Inflammatory macrophage (primary cell): ENCODE results near the gene CFAP57.

ENCODE experiments used
- DNase-seq, 2 donors: peaks; one replicate each; pipeline ENCODE4 v3.0.0-alpha.2; 2020 to 2022

CFAP57 gene

DNA sequence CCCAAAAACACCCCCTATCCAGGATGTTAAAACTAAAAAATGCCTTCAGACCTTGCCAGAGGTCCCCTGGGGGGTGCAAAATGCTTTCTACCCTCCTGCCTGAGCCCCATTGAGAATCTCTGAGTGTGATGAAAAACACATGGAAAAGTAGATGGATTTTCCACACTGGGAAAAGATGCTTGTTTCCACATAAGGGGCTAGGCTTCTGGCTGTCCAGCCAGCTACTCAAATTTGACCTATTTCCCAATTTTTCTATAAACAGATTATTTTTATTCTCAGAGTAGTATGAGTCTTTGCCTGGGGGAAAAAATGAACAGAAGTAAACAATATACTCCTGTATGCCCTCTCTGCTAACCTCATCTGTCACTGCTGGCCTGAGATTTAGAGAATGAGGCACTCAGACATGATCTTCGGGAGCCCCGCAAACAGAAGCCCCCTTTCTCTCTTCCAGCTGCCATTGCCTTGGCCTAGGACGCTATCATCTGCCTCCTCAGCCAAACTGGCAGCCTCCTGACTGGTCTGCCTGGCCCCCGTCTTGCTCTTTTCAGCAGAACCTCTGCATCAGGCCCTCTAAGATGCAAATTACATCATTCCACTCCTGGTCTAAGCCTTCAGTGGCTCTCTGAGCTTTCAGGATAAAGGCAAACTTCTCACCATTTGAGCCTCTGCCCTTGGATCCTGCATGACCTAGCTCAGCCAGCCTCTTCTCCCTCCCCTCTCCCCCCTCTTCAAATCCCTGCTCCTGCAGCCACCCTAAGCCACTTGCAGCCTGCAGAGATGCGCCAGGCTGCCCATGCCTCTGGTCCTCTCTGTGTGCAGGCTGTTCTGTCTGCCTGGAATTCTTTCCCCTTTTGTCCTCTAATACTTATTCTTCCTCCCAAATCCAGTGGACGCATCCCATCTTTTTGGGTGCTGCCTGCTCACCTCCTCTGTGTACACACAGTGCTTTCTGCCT, 58.0 kb downstream of the CFAP57 start:
- DNase-seq: no peak

DNA sequence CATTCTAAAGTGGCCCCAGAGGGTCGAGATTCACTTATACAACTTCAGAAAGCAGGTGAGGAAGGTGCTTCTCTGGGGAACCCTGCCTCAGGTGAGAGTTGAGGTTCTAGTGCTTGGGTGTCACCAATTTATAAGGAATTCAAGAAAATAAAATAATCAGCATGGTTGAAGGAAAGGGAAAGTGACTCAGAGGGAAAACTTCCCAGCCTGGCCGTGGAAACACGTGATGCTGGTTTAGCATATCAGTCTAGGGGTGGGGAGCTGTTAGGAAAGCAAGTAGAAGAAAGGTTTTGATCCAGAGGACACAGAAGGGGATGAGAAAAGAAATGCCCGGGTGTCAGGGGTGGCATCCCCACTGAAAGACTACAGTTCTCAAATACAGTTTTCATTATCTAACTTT, 59.9 kb downstream of the CFAP57 start:
- no peak for DNase-seq

DNA sequence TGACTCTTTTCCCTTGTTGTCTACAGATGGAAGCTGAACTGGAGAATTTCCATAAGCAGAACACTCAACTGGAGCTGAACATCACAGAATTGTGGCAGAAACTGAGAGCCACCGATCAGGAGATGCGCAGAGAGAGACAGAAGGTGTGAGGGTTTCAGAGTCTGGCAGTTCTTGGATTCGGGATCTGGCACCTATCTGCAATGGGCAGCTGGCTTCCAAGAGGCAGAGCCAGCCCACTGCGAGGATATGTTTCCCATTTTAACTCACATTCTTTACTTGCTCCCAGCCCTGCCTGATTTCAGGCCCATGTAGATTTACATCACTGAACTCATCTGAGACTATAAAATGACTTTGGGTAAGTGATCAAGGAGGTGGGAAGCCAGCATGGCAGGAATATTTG, 60.4 kb downstream of the CFAP57 start:
- DNase-seq: no peak

DNA sequence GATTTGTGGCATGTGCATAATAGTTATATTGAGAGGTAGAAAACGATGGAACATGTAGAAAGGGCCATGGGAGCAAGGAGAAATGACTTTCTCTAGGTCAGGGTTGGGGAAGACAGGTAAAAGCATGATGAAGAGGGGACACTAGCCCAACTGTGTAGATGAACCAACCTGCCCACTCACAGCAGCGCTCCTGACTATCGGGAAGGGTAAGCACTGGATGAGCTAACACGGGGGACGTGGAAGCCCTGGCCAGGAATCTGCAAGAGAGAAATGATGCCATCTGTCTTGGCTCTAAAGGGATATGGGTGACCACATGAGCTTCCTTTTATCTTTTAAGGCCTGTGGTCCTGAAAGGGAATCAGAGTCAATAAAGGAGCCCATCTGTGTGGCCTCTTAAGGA, 61.5 kb downstream of the CFAP57 start:
- DNase-seq: no peak

DNA sequence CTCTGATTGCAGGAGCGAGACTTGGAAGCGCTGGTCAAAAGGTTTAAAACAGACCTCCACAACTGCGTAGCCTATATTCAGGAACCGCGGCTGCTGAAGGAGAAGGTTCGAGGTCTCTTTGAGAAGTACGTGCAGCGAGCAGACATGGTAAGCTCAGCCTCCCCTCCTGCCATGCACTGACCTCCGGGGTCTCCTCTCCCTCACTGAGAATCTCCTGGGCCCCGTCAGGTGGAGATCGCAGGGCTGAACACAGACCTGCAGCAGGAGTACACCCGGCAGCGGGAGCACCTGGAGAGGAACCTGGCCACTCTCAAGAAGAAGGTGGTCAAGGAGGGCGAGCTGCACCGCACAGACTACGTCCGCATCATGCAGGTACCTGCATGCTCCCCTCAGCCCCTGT, 62.1 kb downstream of the CFAP57 start:
- no peak for DNase-seq

DNA sequence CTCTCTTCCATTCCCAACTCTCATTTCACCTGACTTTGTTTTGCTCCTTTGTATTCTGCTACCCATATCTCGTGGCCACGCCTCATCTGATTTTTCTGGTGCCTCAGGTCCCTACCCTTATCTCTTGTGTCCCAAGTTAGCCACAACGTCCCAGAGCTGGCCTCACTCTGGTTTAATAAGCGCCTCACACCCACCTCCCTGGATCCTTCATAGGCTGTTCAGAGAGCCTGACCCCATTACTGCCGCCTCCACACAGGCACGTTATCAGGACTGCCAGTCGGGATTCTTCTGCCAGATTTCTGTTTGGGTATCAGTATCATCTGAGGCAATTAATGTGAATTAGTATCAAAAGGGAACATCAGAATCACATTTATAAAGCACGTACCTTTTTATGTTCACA, 62.9 kb downstream of the CFAP57 start:
- DNase-seq: no peak

DNA sequence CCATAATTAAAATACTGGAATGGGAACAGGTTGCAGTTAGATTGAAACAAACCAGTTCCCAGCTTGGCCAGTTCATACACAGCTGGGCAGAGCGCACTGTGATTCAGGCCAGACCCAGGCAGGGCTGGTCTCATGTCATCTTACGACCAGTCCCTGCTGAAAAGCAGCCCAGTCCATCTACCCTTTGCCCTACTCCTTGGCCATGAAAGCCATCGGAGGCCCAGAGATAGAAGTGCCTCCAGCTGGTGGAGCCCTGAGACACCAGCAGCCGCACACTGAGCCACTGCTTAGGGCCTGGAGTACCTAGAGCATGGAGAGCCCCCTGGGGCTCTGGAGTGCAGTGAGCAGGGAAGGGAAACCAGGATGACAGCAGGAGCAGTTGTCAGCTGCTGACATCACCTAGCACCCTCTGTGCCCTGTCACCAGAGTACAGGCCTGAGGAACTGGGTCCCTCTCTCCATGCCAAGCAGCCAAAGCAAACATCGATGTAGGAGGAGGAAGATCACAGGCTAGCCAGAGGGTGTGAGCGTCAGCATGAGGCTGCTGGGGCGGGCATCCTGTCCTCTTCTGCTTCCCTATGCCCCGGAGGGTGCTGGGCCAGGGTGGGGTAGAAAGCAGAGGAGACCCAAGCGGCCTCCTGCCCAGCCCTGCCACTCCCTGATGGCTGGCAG, 63.5 kb downstream of the CFAP57 start:
- peak; percentile 25 to 58 for DNase-seq

DNA sequence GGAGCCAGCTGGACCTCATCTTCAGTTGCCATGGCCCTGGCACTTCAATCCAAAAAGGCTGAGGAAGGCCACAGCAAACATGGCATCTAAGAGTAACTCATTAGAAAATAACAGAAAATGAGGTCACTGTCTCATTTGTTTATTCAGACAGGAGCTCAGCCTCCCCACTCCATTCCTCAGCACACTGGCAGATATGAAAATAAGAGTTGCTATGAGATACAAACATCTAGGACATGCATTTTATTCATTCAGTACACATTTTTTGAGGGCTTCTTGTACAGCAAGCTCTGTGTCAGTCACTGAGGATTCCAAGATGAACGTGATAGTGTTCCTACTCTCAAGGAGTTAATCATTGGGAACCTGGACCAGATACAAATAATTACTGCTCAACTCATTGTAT, 65.0 kb downstream of the CFAP57 start:
- DNase-seq: no peak

DNA sequence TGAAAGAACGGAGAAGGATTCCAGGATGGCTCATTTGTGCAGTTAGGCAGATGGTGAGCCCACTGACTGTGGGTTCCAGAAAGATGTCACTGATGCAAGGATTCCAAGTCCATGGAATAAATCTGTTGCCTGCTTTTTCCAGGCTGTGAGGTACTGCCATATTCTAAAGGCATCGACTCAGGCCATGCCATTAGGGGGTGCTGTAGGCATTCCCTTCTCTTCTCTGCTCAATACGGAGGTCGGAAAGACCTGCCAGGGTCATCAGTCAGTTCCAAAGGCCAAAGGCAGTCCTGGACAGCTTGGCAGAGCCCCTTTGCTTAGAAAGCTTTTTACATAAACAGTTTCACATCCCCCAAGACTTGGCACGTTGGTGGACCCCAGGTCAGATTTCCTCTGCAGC, 66.0 kb downstream of the CFAP57 start:
- peak; percentile 73 to 79 for DNase-seq

DNA sequence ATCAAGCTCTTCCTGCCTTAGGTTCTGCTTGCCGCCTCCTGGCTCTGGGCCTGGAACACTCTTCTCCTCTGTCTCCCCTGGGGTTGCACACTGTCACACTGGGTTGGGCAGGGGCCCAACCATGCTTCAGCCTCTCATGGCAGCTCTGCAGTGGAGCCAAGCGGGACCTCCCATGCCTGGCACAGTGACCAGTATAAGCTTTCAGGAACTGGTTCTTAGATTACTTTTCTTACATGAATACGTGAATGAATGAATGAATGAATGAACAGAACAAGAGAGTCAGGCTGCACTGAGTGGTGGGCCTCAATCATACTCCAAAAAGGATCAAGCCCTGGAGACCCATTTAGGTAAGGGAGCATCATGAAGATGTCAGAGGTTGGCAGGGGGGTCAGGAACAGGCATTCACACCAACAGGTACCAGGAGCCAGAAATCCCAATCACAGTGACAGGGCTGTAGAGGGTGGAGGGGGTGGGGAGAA, 66.9 kb downstream of the CFAP57 start:
- DNase-seq: no peak

DNA sequence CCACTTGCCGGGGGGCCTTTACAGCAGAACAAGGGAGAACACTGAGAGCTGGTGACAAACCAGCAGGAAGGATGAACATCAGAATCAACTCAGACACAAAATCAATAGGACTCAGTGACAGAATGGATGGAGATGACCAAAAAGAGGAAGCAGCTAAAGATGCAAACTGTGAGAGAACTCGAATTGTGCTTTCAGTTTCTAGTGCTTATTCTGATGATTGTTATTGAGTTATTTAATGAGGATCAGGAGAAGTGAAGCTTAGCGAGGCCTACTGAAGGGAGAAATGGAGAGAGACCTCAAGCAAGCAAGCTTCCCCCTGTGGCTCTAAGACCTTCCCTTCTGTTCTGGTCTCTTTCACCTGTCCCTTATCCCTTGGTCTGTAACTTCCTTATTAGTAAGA, 67.4 kb downstream of the CFAP57 start:
- peak; percentile 26 to 36 for DNase-seq

DNA sequence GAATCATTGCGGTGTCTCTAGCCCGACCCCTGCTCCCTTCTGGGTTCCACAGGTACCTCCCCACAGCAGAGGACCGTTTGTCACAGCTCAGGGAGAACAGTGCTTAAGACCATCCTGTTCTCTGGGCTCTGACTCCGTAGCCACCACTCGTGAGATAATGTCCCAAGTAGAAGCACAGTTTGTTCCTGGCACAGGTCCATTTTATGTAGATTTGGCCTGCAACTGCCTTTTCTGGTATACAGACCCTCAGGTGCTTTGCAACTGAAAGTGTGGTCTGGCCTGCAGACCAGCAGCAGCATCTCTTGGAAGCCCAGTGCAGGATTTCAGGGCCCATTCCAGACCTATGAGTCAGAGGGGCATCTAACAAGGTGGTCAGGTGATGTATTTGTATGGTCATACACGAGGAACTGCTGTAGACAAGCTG, 69.3 kb downstream of the CFAP57 start:
- no peak for DNase-seq

DNA sequence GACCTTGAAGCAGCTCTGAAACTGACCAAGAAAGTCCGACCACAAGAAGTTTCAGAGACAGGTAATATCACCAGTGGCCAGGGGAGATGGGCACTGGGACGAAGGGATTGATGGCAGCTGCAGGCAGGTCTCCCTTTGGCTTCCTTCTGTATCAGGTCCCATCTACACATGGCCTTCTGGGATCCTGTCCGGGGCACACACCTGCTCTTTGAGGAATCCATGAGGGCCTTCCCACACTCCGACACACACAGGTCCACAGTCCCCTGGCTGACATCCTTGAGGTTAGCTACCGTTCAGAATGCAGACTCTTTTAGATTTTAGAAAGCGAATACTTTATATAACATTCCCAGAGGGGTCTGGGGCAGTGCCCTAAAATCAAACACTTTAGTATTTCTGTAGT, 71.2 kb downstream of the CFAP57 start:
- DNase-seq: no peak

DNA sequence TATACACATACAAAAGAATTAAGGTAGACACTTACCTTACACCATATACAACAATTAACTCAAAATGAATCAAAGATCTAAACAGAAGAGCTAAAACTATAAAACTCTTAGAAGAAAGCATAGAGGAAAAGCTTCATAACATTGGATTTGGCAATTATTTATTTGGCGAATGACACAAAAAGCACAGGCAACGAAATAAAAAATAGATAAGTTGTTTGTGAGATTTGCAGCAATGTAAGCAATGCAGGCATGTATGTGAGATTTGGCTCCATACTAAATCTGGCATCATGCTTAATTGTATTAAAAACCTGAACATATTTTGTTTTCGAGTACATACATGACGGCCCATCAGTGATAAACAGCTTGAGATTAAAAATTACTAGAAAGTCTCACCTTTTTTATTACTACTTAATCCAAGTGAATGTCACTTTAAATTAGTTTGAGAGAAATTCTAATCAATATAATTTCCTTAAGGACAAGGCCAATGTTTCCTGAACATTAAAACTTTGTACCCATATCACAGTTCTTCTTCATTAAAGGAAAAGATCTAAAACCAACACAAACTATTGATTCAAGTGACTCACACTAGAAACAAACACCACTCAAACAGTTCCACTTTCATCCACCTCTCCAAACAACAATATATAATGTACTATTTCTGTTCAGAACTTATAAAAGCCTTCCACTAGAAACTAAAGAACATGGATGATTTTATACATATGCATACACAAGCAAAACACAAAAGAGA, 74.5 kb downstream of the CFAP57 start:
- DNase-seq: no peak

DNA sequence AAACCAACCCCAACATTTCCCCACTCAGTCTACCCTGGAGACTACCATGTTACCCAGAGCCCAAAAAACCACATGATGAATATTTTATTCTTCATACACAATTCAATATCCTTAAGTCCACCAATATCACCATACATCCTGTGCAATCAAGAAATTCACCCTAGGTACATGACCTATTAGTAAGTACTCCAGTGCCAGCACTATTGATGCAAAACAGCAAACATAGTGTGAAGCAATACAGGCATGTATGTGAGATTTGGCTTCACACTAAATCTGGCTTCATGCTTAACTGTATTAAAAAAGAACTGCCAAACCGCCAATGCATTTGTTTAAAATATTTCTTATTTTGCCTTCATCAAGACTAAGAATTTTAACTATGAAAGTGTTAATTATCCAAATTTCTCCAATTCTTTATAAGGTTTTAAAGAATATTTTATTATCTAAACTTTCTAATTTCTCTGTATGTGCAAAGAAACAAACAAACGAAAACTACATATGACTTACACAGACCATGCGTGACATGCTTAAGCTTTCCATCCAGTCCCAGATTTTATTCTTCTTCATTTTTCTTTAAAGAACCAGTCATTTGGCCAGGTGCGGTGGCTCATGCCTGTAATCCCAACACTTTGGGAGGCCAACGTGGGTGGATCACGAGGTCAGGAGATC, 75.3 kb downstream of the CFAP57 start:
- DNase-seq: no peak

DNA sequence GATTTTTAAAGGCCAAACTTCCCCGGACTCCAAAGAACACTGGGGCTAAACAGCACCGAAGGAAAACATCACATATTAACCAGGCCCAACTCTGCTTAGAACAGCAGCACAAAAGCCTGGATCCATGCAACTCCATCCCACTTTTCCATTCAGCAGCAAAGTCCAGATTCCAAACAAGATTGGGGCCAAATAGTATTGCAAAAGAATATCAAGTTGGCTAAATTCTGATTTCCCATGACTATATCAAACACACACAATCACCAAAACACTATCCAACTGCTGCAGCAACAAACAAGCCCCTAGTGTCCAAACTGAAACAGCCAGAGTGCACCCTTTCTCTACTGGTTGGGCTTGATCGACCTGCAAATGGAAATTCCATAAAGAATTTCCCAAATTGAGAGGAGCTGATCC, 78.2 kb downstream of the CFAP57 start:
- no peak for DNase-seq

DNA sequence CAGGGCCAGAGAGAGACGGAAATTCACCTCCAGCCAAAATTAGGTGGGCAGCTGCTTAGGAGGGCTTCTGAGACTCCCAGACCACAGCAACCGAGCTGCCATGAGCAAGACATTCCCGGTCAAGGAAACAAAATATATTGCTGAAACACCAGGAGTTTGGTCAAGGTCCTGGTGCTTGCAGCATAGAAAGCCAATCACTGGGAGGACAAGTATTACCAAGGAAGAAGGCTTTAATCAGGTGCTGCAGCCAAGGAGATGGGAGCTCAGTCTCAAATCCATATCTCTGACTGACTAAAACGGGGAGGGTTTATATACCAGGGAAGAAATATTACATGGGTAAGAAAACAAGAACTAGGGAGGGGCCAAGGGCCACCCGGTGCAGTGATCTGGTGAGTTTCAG, 78.9 kb downstream of the CFAP57 start:
- no peak for DNase-seq

DNA sequence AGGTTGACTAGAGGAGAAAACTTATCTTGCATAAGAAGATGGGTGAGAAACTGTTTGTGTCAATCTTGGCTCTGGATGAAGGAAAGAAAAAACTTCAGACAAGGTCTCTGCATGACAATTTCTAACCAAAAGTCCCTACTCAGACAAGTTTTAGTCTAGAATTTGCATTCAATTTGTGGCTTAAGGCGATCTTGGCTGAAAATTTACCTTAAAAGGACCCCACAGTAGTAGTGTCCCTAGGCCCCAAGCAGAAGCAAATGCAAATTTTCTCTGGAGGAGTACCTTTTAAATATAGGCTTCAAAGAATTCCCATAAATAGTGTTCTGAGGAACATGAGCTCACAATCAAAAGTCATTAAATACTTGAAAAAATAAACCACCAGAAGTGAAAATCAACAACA, 80.1 kb downstream of the CFAP57 start:
- no peak for DNase-seq

DNA sequence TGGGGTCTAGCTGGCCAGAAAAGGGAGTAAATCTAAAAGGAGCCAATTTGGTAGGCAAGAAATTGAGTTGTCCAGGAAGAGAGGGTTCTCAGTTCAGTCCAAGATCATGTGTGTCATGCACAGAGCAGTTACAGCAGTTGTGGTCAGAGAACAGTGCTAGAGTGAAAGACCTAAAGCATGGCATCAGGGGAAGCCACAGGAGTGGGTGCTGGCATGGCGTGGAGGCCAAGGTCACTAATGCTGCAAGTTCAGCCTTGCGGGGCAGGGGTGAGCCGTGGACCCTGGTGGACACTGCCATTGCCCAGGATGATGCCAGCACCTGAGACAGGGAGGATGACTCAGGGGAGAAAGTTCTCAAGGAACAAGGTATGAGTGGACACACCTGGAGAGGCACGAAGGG, 81.0 kb downstream of the CFAP57 start:
- no peak for DNase-seq

DNA sequence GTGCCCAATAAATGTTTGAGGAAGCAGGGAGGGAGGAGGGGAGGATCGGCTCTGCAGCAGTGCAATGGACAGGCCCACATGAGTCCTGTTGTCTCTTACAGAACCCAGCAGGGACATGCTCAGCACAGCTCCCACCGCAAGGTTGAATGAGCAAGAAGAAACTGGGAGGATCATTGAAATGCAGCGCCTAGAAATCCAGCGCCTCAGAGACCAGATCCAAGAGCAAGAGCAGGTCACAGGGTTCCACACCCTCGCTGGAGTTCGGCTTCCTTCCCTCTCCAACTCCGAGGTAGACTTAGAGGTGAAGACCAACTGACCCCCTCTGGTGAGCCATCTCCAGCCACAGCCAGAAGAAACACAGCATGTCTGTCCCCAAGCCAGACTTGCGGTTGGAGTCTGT, 81.7 kb downstream of the CFAP57 start:
- DNase-seq: no peak

DNA sequence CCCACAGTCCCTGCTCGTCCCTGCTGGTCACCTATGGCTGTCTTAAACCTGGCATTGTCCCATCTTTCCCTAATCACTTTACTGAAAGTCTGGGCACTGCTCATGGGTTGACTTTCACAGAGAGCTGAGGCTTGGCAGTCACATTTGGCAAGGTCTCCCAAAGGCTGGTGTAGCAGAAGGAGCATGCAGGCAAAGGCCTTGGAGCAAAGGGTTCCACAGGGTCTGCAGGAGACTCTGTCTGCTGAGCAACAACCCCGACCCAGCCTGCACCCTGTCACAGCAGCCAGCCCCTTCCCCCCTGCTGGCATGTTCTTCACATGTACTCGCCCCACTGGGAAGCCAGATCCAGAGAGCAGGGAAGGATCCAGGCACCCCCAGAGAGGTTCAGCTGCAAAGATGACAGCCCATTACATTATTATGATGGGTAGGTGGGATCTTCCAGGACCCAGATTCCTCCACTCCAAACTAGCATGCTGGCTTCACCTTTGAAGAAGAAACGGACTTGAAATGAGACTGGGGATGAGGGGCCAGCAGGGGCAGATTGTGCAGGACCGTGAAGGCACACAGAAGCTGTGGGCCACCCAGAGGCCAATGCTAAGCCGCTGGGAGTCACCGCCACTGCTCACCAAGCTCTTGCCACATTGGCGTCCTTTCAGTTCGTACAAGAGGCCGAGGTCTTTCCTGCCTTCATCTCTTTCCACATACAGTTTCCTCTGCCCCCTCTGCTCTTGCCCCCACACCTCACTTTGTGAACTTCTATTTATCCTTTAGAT, 83.5 kb downstream of the CFAP57 start:
- no peak for DNase-seq
